IMR-90 (cell line): ENCODE results near the gene H2AZ1. TPM values are rescaled to one million over a fixed set of nuclear protein-coding genes. Genes with fewer than 3 reads are reported as not detected.

Experiments
- ATAC-seq: fragments of 200-7000 bp; cut with Tn5 transposase; 2 replicates; pipeline ENCODE4 v1.9.1; 2020; ENCODE audit warnings: low read depth, mild to moderate bottlenecking, moderate library complexity
- BruUV-seq: library from RNA; stranded (reverse); fragments of 400-500 nt; replicated peaks from 2 replicates; lab custom pipeline; 2021; lab: Mats Ljungman, UMichigan
- CTCF ChIA-PET: fragments of 300-600 bp; formaldehyde crosslinking; extraction: SDS; loops from one replicate; lab custom pipeline; 2021; ENCODE audit warnings: antibody characterized with exemption; lab: Yijun Ruan, JAX
- POLR2A ChIA-PET: fragments of 300-600 bp; sonication (Branson Sonifier 250); formaldehyde crosslinking; loops from one replicate; lab custom pipeline; 2022; ENCODE audit warnings: antibody characterized with exemption; ENCODE audit not compliant: unreplicated experiment; lab: Charles Lee
- DNase-seq: peaks from one replicate; pipeline ENCODE4 v3.0.0; 2013
- H2AFZ ChIP-seq: replicated peaks from 2 replicates; pipeline ENCODE3; 2013; ENCODE audit warnings: low read length, mild to moderate bottlenecking; ENCODE audit not compliant: poor library complexity
- H2AK5ac ChIP-seq: 2 replicates; pipeline ENCODE4 v1.6.1; 2013; ENCODE audit warnings: low read depth, low read length, inconsistent platforms
- H2AK9ac ChIP-seq: replicated peaks from 2 replicates; pipeline ENCODE3; 2013; ENCODE audit warnings: mild to moderate bottlenecking, low read depth, low read length, moderate library complexity; ENCODE audit not compliant: poor library complexity
- H2BK120ac ChIP-seq: 2 replicates; pipeline ENCODE4 v1.6.1; 2013; ENCODE audit warnings: low read depth, low read length, inconsistent platforms
- H2BK15ac ChIP-seq: 3 replicates; pipeline ENCODE4 v1.6.1; 2013; ENCODE audit warnings: low read depth, low read length, inconsistent platforms
- H2BK20ac ChIP-seq: 2 replicates; pipeline ENCODE4 v1.6.1; 2013; ENCODE audit warnings: low read depth, mild to moderate bottlenecking, inconsistent platforms, low read length, moderate library complexity
- H2BK5ac ChIP-seq: 2 replicates; pipeline ENCODE4 v1.6.1; 2013; ENCODE audit warnings: mild to moderate bottlenecking, low read depth, low read length, inconsistent platforms; ENCODE audit not compliant: poor library complexity, severe bottlenecking
- H3K14ac ChIP-seq: replicated peaks from 2 replicates; pipeline ENCODE4 v1.6.1; 2013; ENCODE audit warnings: low read depth, low read length, inconsistent platforms
- H3K18ac ChIP-seq: 2 replicates; pipeline ENCODE4 v1.6.1; 2013; ENCODE audit warnings: low read depth, low read length, control low read depth
- H3K23ac ChIP-seq: 2 replicates; pipeline ENCODE4 v1.6.1; 2013; ENCODE audit warnings: low read depth, low read length, inconsistent platforms
- H3K27ac ChIP-seq: 2 replicates; pipeline ENCODE4 v1.5.1; 2013; ENCODE audit warnings: mild to moderate bottlenecking, control low read depth, low read length; ENCODE audit not compliant: insufficient read depth
- H3K27me3 ChIP-seq: 2 replicates; pipeline ENCODE4 v1.6.1; 2013; ENCODE audit warnings: low read length; ENCODE audit not compliant: control insufficient read depth, insufficient read depth
- H3K36me3 ChIP-seq: 2 replicates; pipeline ENCODE4 v1.6.1; 2013; ENCODE audit warnings: low read length, mixed read lengths; ENCODE audit not compliant: control insufficient read depth, insufficient read depth
- H3K4ac ChIP-seq: 2 replicates; pipeline ENCODE4 v1.6.1; 2013; ENCODE audit warnings: low read depth, low read length, inconsistent platforms
- H3K4me1 ChIP-seq: 2 replicates; pipeline ENCODE4 v1.6.1; 2013; ENCODE audit warnings: low read length, mixed read lengths; ENCODE audit not compliant: control insufficient read depth, insufficient read depth
- H3K4me2 ChIP-seq: 2 replicates; pipeline ENCODE4 v1.6.1; 2013; ENCODE audit warnings: low read depth, mild to moderate bottlenecking, control low read depth, low read length, moderate library complexity
- H3K4me3 ChIP-seq: 2 replicates; pipeline ENCODE4 v1.5.1; 2013; ENCODE audit warnings: low read depth, mild to moderate bottlenecking, control low read depth, low read length, moderate library complexity; ENCODE audit not compliant: insufficient read depth
- H3K56ac ChIP-seq: 2 replicates; pipeline ENCODE4 v1.6.1; 2013; ENCODE audit warnings: low read length, inconsistent platforms; ENCODE audit not compliant: insufficient read depth; ENCODE audit errors: extremely low read depth
- H3K79me1 ChIP-seq, 2 experiments: 2 replicates each; pipeline ENCODE4 v1.6.1; 2013; ENCODE audit warnings: low read length in 2 of 2, inconsistent platforms in 1 of 2, low read depth in 1 of 2
- H3K9ac ChIP-seq: 2 replicates; pipeline ENCODE4 v1.6.1; 2013; ENCODE audit warnings: low read depth, low read length, control low read depth
- H3K9me1 ChIP-seq: 2 replicates; pipeline ENCODE4 v1.6.1; 2013; ENCODE audit warnings: low read length, inconsistent platforms; ENCODE audit not compliant: insufficient read depth
- H3K9me3 ChIP-seq: 2 replicates; pipeline ENCODE4 v1.6.1; 2013; ENCODE audit warnings: low read length; ENCODE audit not compliant: control insufficient read depth, insufficient read depth
- H4K20me1 ChIP-seq: 2 replicates; pipeline ENCODE4 v1.6.1; 2013; ENCODE audit warnings: low read length, inconsistent platforms; ENCODE audit not compliant: insufficient read depth
- H4K5ac ChIP-seq: 2 replicates; pipeline ENCODE4 v1.6.1; 2013; ENCODE audit warnings: mild to moderate bottlenecking, low read depth, low read length, control low read depth
- H4K8ac ChIP-seq, 2 experiments: 2 replicates each; pipeline ENCODE4 v1.6.1; 2013; ENCODE audit warnings: low read depth in 2 of 2, low read length in 2 of 2, control low read depth in 1 of 2, inconsistent platforms in 1 of 2
- H4K91ac ChIP-seq: 2 replicates; pipeline ENCODE4 v1.6.1; 2013; ENCODE audit warnings: low read depth, low read length, inconsistent platforms; ENCODE audit not compliant: insufficient read depth
- CTCF ChIP-seq: conservative IDR thresholded peaks from 2 replicates; pipeline ENCODE4 v1.5.1; 2012; ENCODE audit warnings: mild to moderate bottlenecking, low read depth, low read length, improper control_type of control experiment
- NFE2L2 ChIP-seq: fragments of 150-350 bp; IDR thresholded peaks from 2 replicates; pipeline ENCODE4 v1.6.1; 2016; ENCODE audit warnings: low read depth, mild to moderate bottlenecking, low read length
- RAD21 ChIP-seq: IDR thresholded peaks from 2 replicates; pipeline ENCODE4 v1.6.1; 2012; ENCODE audit warnings: low read length, improper control_type of control experiment
- SMC3 ChIP-seq: fragments of 150-350 bp; IDR thresholded peaks from 2 replicates; pipeline ENCODE4 v1.6.1; 2016; ENCODE audit warnings: low read depth, mild to moderate bottlenecking, antibody characterized with exemption, low read length, moderate library complexity
- WGBS, 2 experiments: methylation state at CpG; one replicate each; pipeline versions ENCODE4 v1.1.5 to v1.1.7; 2013; ENCODE audit warnings: missing lambda C conversion rate in 2 of 2; ENCODE audit not compliant: insufficient read length in 1 of 2; ENCODE audit errors: extremely low coverage in 2 of 2; 5-methylcytosine and 5-hydroxymethylcytosine counted together
- dilution Hi-C: fragments of 300-500 bp; cut with HindIII; formaldehyde crosslinking; loops from one replicate; pipeline ENCODE4 v1.14.3; 2018; ENCODE audit warnings: low sequenced_read_pairs; ENCODE audit not compliant: unreplicated experiment
- in situ Hi-C: fragments of 300-500 bp; cut with MboI; formaldehyde crosslinking; loops from 3 replicates; pipeline ENCODE4 v1.14.3; 2019; ENCODE audit warnings: low sequenced_read_pairs, inconsistent platforms, mixed read lengths
- intact Hi-C: fragments of 100-400 bp; cut with micrococcal nuclease; formaldehyde crosslinking; loops from 2 replicates; pipeline ENCODE4 v1.10.0; 2022
- polyA plus RNA-seq, 3 experiments: library from polyadenylated mRNA; depleted of rRNA; stranded (reverse); fragments of >200 nt; gene quantifications; 2 replicates each; pipeline ENCODE4 v1.2.3, GENCODE V29; 2012; ENCODE audit warnings: low replicate concordance in 1 of 3
- total RNA-seq: library from RNA; depleted of rRNA; stranded (reverse); fragments of >200 nt; gene quantifications from 2 replicates; pipeline ENCODE4 v1.2.3, GENCODE V29; 2012

H2AZ1 gene
- total and polyA plus RNA-seq, 2 of the 4 experiments (the other 2 are of a cell fraction) = 456 to 1,129 TPM

GRCh38 chr4:99998062-99998867, 48.2 kb upstream of the H2AZ1 start:
- Histone ChIP-seq H3K9ac (no peak overlapping the region), H3K4me2 (peak overlapping the region; percentile 88; the same call in 1 of the 2 replicates), H3K79me1 (no peaks in the 10 kb centered on the region), H2AK9ac (no peak overlapping the region), H3K14ac (no peak overlapping the region), H3K27ac (no peak overlapping the region), H3K23ac (no peak overlapping the region), H4K20me1 (no peaks in the 10 kb centered on the region), H3K27me3 (no peaks in the 10 kb centered on the region), H3K18ac (no peak overlapping the region), H4K8ac (no peak overlapping the region), H4K91ac (no peak overlapping the region), H2BK20ac (no peak overlapping the region), H2AFZ (no peak overlapping the region), H3K9me3 (no peaks in the 10 kb centered on the region), H2BK5ac (peak overlapping the region; percentile 58), H2BK120ac (no peak overlapping the region; the same call in 1 of the 2 replicates), H2AK5ac (no peak overlapping the region), H3K4ac (no peak overlapping the region), H2BK15ac (no peak overlapping the region), H3K56ac (no peak overlapping the region), H3K4me1 (no peaks in the 10 kb centered on the region), H3K36me3 (no peaks in the 10 kb centered on the region), H3K4me3 (no peak overlapping the region), H3K9me1 (no peaks in the 10 kb centered on the region), H4K5ac (no peak overlapping the region; the same call in 1 of the 2 replicates)
- ATAC-seq (peak; percentile 90), DNase-seq (peak; percentile 62)
- dilution Hi-C loops = no loop called here
- no TSS peak for BruUV-seq
- WGBS, 2 experiments = no CpG with 5 or more reads among the region's 2 CpGs
- in situ Hi-C loops = no loop called here
- intact Hi-C loops = loop anchor here (5.0 to 10.0 kb wide), 4 partner anchors 99 to 1347 kb away; partner anchors contain the start of gene PPP3CA
- POLR2A ChIA-PET = interaction anchor here (0.5 kb wide), 1 partner anchor 52 kb away, joined by 3 read pairs; the partner anchor contains the start of gene DNAJB14
- TF ChIP-seq RAD21 (peak; percentile 45), SMC3 (peak; percentile 40; the same call in 1 of the 2 replicates), NFE2L2 (no peak), CTCF (peak; percentile 58)
- CTCF ChIA-PET = interaction anchor here (0.5 to 2.5 kb wide), 20 partner anchors 8 to 723 kb away, joined by 3 to 12 read pairs (median 4); no protein-coding TSS in a partner anchor
